SH-SY5Y (cell line): Measurements from ENCODE around the gene HEATR9.

Experiments
- GATA2 ChIP-seq: IDR thresholded peaks from 2 replicates; pipeline ENCODE4 v1.6.1; 2011; ENCODE audit warnings: mild to moderate bottlenecking, low read depth, low read length
- GATA3 ChIP-seq: IDR thresholded peaks from 2 replicates; pipeline ENCODE4 v1.6.1; 2011; ENCODE audit warnings: low read depth, mild to moderate bottlenecking, low read length, moderate library complexity

- TF ChIP-seq GATA2 = no peak
- TF ChIP-seq GATA3 = no peak
Measured at GRCh38 chr17:35909408-35909807, 40.7 kb upstream of the HEATR9 start.
